Common myeloid progenitor, CD34-positive (primary cell): Measurements from ENCODE around the gene BICD2.
A peak's percentile ranks its signal among the peaks of the same experiment; 100 is the strongest.

Experiments
- CTCF ChIA-PET: fragments of 350-600 bp; sonication (Branson Sonifier 250); formaldehyde crosslinking; loops from one replicate; lab custom pipeline; 2021; ENCODE audit warnings: antibody characterized with exemption; lab: Charles Lee
- POLR2A ChIA-PET: fragments of 350-600 bp; sonication (Branson Sonifier 250); formaldehyde crosslinking; loops from one replicate; lab custom pipeline; 2021; ENCODE audit warnings: antibody characterized with exemption; lab: Charles Lee
- DNase-seq, 3 donors: peaks; one replicate each; pipeline versions ENCODE4 v3.0.0 to v3.0.0-alpha.2; 2013
- H3K27ac ChIP-seq, 2 experiments: 1 replicate in 1 of 2; 2 replicates in 1 of 2; pipeline ENCODE4 v1.7.0; 2013; ENCODE audit warnings: inconsistent platforms in 2 of 2, low read length in 2 of 2, mild to moderate bottlenecking in 2 of 2, low read depth in 1 of 2, moderate library complexity in 1 of 2; ENCODE audit not compliant: severe bottlenecking in 2 of 2, insufficient read depth in 1 of 2, poor library complexity in 1 of 2
- H3K27me3 ChIP-seq, 5 experiments: replicated peaks in 2 of 5; 1 replicate in 3 of 5; 2 replicates in 2 of 5; pipeline versions ENCODE4 v1.6.1 to v1.7.0; 2013; ENCODE audit warnings: low read length in 4 of 5, mild to moderate bottlenecking in 2 of 5, moderate library complexity in 2 of 5, inconsistent platforms in 1 of 5; ENCODE audit not compliant: insufficient read depth in 5 of 5, control insufficient read depth in 4 of 5
- H3K36me3 ChIP-seq, 4 experiments: 1 replicate in 2 of 4; 2 replicates in 2 of 4; pipeline versions ENCODE4 v1.6.1 to v1.7.0; 2013; ENCODE audit warnings: low read length in 3 of 4, control low read depth in 1 of 4, mild to moderate bottlenecking in 1 of 4; ENCODE audit not compliant: control insufficient read depth in 4 of 4, insufficient read depth in 4 of 4
- H3K4me1 ChIP-seq, 4 experiments: 1 replicate in 3 of 4; 2 replicates in 1 of 4; pipeline versions ENCODE4 v1.6.1 to v1.7.1; 2013; ENCODE audit warnings: low read length in 3 of 4, mild to moderate bottlenecking in 3 of 4, control low read depth in 1 of 4, inconsistent platforms in 1 of 4, moderate library complexity in 1 of 4; ENCODE audit not compliant: control insufficient read depth in 4 of 4, insufficient read depth in 4 of 4; ENCODE audit errors: control extremely low read depth in 1 of 4
- H3K4me3 ChIP-seq, 7 experiments: 1 replicate in 4 of 7; 2 replicates in 3 of 7; pipeline versions ENCODE4 v1.5.1 to v1.7.0; 2013; ENCODE audit warnings: mild to moderate bottlenecking in 7 of 7, low read length in 6 of 7, moderate library complexity in 6 of 7, inconsistent platforms in 2 of 7, low read depth in 2 of 7, control low read depth in 1 of 7; ENCODE audit not compliant: insufficient read depth in 4 of 7, control insufficient read depth in 1 of 7; ENCODE audit errors: extremely low read depth in 1 of 7
- H3K9me3 ChIP-seq, 5 experiments: 1 replicate in 4 of 5; 2 replicates in 1 of 5; pipeline versions ENCODE4 v1.6.1 to v1.7.1; 2013; ENCODE audit warnings: low read length in 4 of 5, mild to moderate bottlenecking in 2 of 5, inconsistent platforms in 1 of 5, low read depth in 1 of 5, moderate library complexity in 1 of 5; ENCODE audit not compliant: control insufficient read depth in 4 of 5, insufficient read depth in 2 of 5; ENCODE audit errors: control extremely low read depth in 1 of 5
- WGBS: methylation state at CpG from one replicate; pipeline ENCODE4 v1.1.5; 2013; ENCODE audit not compliant: insufficient coverage; 5-methylcytosine and 5-hydroxymethylcytosine counted together

The BICD2 gene

GRCh38 chr9:92682269-92682668 is 82.4 kb downstream of the BICD2 start:
- CTCF ChIA-PET: no interaction called here
- Histone ChIP-seq H3K27me3 (no peaks in the 10 kb centered on the region), H3K4me1 (no peaks in the 10 kb centered on the region), H3K4me3 (no peak overlapping the region), H3K9me3 (no peaks in the 10 kb centered on the region), H3K36me3 (no peaks in the 10 kb centered on the region), H3K27ac (no peak overlapping the region)
- 97% methylated on average over 4 of the region's 8 CpGs for WGBS
- DNase-seq: no peak
- POLR2A ChIA-PET: no interaction called here

- Histone ChIP-seq H3K27me3 (no peaks in the 10 kb centered on the region), H3K4me1 (peaks cover 0 to 3% (median 0%) of the 10 kb centered on the region in 4 experiments), H3K36me3 (no peaks in the 10 kb centered on the region), H3K4me3 (no peak overlapping the region), H3K27ac (no peak overlapping the region), H3K9me3 (no peaks in the 10 kb centered on the region)
- no peak for DNase-seq
- 98% methylated on average over 9 of the region's 12 CpGs for WGBS
- POLR2A ChIA-PET: no interaction called here
- CTCF ChIA-PET: no interaction called here
Measured at GRCh38 chr9:92680166-92681119, 84.2 kb downstream of the BICD2 start.

- CTCF ChIA-PET: interaction anchor here (1.3 kb wide), 1 partner anchor 9 kb away, joined by 4 read pairs; no protein-coding TSS in a partner anchor
- WGBS: 99% methylated on average over 12 of the region's 14 CpGs
- Histone ChIP-seq H3K27me3 (no peaks in the 10 kb centered on the region), H3K36me3 (no peaks in the 10 kb centered on the region), H3K4me3 (no peak overlapping the region), H3K9me3 (no peaks in the 10 kb centered on the region), H3K27ac (no peak overlapping the region), H3K4me1 (peaks cover 0 to 3% (median 0%) of the 10 kb centered on the region in 4 experiments)
- no peak for DNase-seq
- POLR2A ChIA-PET: no interaction called here
Measured at GRCh38 chr9:92679413-92680165, 85.0 kb downstream of the BICD2 start.

GRCh38 chr9:92671323-92671722 is 93.3 kb downstream of the BICD2 start:
- Histone ChIP-seq H3K4me3 (peak overlapping the region in 4 of 7 experiments; percentile 78 to 99 (median 94)), H3K9me3 (no peaks in the 10 kb centered on the region), H3K27me3 (no peaks in the 10 kb centered on the region), H3K4me1 (peaks cover 0 to 18% (median 16%) of the 10 kb centered on the region in 4 experiments), H3K27ac (no peak overlapping the region), H3K36me3 (peaks cover 0 to 10% (median 5%) of the 10 kb centered on the region in 4 experiments)
- DNase-seq: peak in 2 of 3 donors; percentile 25 to 27
- ChIA-PET POLR2A (interaction anchor here (1.3 to 1.9 kb wide), 2 partner anchors 15 to 44 kb away, joined by 3 to 8 read pairs; no protein-coding TSS in a partner anchor), CTCF (interaction anchor here (0.6 to 1.7 kb wide), 4 partner anchors 37 to 331 kb away, joined by 3 to 6 read pairs (median 5); no protein-coding TSS in a partner anchor)
- 100% methylated on average over 4 of the region's 4 CpGs for WGBS

DNA sequence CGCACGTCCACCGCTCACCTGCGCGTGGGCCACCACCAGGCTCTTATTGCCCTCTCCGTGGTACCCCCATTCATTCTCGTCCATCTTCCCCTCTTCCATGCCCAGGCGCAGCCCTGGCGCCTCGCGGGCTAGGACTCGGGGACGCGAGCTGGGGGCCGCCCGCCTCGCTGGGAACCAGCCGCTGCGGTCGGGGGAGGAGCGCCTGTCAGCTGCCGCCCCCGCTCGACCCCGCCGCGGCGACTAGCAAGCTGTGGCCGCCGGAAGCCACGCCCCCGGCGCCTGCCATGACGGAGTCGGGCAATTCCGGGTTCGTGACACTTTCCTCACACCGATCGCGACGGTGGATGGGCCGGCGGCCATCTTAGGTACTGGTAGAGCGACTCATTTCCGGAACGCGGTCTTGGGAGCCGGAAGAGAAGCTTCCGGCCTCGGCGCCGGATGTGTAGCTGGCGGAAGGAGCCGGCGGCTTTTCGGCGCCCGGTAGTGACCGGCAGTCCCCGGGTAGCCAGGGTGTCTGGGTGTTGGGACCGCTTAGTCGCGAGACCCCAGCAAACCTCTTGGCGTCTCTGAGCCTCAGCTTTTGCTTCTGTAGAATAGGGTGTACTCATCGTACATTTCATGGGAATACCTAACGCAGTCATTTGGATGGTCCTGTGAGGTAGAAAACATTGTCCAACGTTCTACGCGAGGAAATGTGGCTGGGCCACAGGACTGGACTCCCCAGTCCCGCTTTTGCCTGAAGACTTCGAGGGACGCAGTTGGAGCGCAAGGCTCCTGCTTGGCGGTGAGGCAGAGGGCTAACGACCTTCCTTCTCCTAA is 94.5 kb downstream of the BICD2 start, which contains the start of gene IPPK:
Gene IPPK, minus strand, starts transcription at position 242 of the 819 bp plus-strand sequence. Its CDS starts 143 bp downstream, at position 99.
- Histone ChIP-seq H3K9me3 (no peaks in the 10 kb centered on the region), H3K4me3 (peak within 1 kb of the TSS; percentile 78 to 99 (median 95)), H3K27ac (peak within 1 kb of the TSS; percentile 86 to 94), H3K36me3 (peaks cover 0 to 15% (median 7%) of the 10 kb centered on the region in 4 experiments), H3K4me1 (peaks cover 0 to 18% (median 16%) of the 10 kb centered on the region in 4 experiments), H3K27me3 (no peaks in the 10 kb centered on the region)
- ChIA-PET POLR2A (interaction anchor here (0.6 to 1.9 kb wide), 7 partner anchors 10 to 795 kb away, joined by 3 to 8 read pairs (median 6); partner anchors contain the start of genes CENPP and NOL8), CTCF (interaction anchor here (1.4 to 1.7 kb wide), 4 partner anchors 35 to 121 kb away, joined by 4 to 6 read pairs (median 5); no protein-coding TSS in a partner anchor)
- 0% methylated on average over 63 of the region's 75 CpGs for WGBS
- peak; percentile 98 to 99 (median 99) for DNase-seq

DNA sequence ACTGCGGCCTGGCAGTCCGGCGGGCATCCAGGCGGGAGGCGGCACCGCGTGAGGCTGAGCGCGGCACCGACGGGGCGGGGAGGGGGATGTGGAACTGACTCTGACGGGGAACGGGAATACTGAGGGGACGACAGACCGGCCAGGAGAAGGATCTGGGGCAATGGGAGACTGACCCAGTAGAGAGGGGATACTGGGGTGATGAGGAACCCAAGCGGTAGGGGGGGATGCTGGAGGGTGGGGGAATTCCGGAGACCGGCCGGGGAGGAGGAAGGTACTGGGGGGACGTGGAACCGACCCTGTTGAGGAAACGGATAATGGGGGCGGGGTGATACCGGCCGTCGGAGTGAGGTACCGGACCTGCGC is 95.1 kb downstream of the BICD2 start:
- CTCF ChIA-PET: interaction anchor here (1.4 to 1.7 kb wide), 3 partner anchors 36 to 121 kb away, joined by 4 to 6 read pairs (median 6); no protein-coding TSS in a partner anchor
- Histone ChIP-seq H3K4me1 (peaks cover 0 to 18% (median 16%) of the 10 kb centered on the region in 4 experiments), H3K4me3 (peak overlapping the region; percentile 78 to 99 (median 95)), H3K27me3 (no peaks in the 10 kb centered on the region), H3K36me3 (peaks cover 0 to 15% (median 7%) of the 10 kb centered on the region in 4 experiments), H3K27ac (peak overlapping the region; percentile 40 to 94), H3K9me3 (no peaks in the 10 kb centered on the region)
- POLR2A ChIA-PET: interaction anchor here (0.8 to 1.9 kb wide), 5 partner anchors 10 to 344 kb away, joined by 3 to 8 read pairs (median 6); partner anchors contain the start of genes CENPP and NOL8
- WGBS: 1% methylated on average over 27 of the region's 29 CpGs
- peak in 1 of 3 donors; percentile 61 for DNase-seq
